Astrocyte of the cerebellum (primary cell): ENCODE data around the gene SMG6.

ENCODE experiments used
- DNase-seq: peaks from one replicate; pipeline ENCODE4 v3.0.0-alpha.2; 2011; ENCODE audit warnings: low read depth
- H3K4me3 ChIP-seq: 2 replicates; pipeline ENCODE4 v1.5.1; 2011; ENCODE audit warnings: mild to moderate bottlenecking, low read depth, low read length, moderate library complexity
- in situ Hi-C: cut with HindIII; loops from 2 replicates; pipeline ENCODE4 v1.10.0; 2017; ENCODE audit warnings: low sequenced_read_pairs
- TF ChIP-seq, protein P1 (sequence below): IDR thresholded peaks from 2 replicates; pipeline ENCODE4 v1.5.1; 2012; ENCODE audit warnings: low read length, low read depth, moderate library complexity, mild to moderate bottlenecking; ENCODE audit errors: missing control alignments

The SMG6 gene

DNA sequence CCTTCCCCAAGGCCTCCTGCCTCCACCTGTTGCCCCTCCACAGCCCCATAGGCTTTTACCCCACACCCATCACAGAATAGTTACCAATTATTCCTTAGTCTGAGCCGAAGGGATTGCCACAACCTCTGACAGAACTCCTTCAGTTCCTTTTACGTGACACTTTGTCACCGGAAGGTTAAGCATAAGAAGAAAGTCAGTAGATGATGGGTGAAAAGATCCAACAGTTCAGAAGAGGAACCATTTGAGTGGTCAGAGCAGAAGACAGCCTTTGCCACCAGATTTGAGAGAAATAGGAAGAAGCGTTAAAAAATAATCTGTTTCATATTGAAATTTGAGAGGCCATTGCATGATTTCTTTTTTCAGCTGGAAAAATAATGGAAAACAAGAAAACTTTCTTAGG lies 1.3 kb upstream of the SMG6 start:
- no peak overlapping the region for H3K4me3 ChIP-seq
- DNase-seq: no peak
- TF ChIP-seq, protein P1, sequence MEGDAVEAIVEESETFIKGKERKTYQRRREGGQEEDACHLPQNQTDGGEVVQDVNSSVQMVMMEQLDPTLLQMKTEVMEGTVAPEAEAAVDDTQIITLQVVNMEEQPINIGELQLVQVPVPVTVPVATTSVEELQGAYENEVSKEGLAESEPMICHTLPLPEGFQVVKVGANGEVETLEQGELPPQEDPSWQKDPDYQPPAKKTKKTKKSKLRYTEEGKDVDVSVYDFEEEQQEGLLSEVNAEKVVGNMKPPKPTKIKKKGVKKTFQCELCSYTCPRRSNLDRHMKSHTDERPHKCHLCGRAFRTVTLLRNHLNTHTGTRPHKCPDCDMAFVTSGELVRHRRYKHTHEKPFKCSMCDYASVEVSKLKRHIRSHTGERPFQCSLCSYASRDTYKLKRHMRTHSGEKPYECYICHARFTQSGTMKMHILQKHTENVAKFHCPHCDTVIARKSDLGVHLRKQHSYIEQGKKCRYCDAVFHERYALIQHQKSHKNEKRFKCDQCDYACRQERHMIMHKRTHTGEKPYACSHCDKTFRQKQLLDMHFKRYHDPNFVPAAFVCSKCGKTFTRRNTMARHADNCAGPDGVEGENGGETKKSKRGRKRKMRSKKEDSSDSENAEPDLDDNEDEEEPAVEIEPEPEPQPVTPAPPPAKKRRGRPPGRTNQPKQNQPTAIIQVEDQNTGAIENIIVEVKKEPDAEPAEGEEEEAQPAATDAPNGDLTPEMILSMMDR: no peak
- in situ Hi-C loops: no loop called here

DNA sequence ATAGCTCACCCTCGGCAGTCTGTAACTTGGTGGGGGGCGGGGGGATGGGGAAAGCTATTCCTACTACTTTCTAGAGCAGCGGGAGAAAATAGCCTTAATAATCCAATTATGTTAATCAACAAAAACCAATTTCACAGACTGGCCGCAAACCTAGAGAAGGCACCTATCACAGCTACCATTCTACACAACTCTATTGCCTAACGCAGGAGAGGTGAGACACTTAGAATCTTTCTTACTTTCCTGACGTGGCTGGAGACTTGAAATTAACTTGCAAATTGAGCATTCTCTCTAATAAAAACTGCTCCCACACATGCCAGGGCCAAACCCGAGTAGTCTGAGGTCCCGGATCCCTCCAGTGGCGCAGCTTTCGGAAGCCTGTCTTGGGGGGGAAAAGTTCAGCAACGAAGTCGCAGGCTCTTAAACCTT lies 794 bp downstream of the SMG6 start:
- peak overlapping the region; percentile 77 for H3K4me3 ChIP-seq
- in situ Hi-C loops: no loop called here
- TF ChIP-seq, protein P1: no peak
- DNase-seq: no peak

DNA sequence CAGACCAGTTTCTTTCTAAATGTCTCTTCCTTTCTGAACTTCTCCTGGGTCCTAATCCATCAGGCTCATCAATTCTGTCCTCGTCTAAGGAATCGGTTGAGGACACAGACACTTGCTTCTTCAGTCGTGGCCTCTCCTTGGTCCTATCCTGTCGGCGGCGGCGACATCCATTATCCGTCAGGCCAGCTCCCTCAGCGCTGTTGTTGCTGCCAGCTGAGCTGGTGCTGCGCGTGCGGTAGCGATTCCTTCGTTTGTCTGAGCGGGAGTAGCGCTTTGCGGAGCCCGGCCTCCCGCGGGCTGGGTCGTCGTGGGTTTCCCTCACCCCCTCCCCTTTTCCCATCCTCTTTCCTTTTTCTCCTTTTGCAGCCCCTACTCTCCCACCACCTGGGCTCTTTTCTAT lies 3.8 kb downstream of the SMG6 start:
- TF ChIP-seq, protein P1: no peak
- in situ Hi-C loops: no loop called here

DNA sequence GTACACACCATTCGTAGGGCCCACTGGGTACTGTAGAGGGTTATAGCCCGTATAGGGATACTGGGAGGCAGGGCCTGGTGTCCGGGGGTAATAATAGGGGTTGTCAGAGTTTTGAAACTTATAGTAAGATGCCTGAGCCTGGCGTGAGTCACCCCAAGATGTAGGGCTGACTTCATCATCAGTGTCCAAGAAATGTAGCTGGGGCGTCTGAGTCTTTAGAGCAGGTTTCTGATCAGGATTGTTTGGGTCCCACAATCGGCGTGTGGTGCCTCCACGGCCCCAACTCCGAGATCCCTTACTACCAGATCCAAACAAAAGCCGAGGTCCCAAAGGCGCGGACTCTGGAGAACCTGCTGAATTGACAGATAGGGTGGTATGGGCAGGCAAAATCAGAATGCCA lies 4.4 kb downstream of the SMG6 start:
- no peak overlapping the region for H3K4me3 ChIP-seq
- in situ Hi-C loops: no loop called here
- TF ChIP-seq, protein P1: no peak
- no peak for DNase-seq

More for the DNA sequence above, 3.8 kb downstream of the SMG6 start:
- DNase-seq: no peak
- H3K4me3 ChIP-seq: no peak overlapping the region

DNA sequence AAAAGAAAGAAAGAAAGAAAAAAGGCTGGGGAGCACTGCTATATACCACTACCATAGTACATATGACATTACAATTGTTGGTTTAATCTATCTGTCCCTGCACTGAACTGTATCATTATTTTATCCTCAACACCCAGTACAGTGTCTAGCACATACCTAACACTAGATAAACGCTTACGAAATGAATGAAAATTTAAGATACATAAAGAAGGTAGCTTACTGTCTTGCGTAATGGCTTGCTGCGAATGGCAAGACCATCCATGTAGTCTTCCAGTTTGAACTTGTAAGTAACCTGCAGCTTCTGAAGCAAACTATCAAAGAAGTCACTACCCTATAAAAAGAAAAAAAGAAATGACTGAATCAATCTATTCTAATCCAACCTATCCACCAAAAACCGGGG lies 6.6 kb downstream of the SMG6 start:
- in situ Hi-C loops: no loop called here
- no peak overlapping the region for H3K4me3 ChIP-seq
- TF ChIP-seq, protein P1: no peak
- no peak for DNase-seq

DNA sequence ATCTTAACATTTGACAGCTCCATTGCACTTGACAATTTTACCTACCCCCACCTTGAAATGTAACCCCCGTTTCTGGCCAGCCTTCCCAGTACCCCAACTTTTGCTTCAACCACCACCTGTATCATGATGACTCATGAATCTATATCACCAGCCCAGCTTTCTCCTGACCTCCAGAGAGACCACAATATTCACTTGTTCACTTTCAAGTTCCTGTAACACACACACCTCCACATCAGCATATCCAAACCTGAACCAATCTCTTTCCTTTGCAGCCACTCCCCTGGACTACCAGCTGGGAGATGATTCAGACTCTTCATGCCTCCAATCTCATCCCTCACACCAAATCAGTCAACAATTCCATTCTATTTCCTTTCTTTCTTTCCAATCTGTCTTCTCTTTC lies 8.0 kb downstream of the SMG6 start:
- H3K4me3 ChIP-seq: no peak overlapping the region
- in situ Hi-C loops: no loop called here
- DNase-seq: no peak
- TF ChIP-seq, protein P1: no peak

DNA sequence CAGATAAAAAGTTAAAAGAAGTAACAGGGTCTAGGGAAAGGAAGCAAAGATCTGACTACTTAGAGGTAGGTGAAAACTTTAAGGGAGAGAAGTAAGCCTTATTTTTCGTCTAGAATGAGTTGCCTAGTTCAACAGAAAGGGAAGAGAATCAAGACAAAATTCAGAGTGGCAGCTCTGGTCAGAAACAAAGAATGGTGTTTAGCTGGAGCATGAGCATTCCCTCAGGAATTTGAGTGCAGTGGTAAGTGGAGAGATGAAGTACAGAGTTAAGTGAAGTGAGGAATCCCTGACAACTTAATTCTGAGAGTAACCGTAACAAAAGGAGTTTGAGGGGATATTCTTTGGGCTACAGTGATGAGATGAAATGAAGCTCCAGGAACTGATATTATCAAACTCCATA lies 11.5 kb downstream of the SMG6 start:
- TF ChIP-seq, protein P1: no peak
- no peak for DNase-seq
- no peak overlapping the region for H3K4me3 ChIP-seq
- in situ Hi-C loops: no loop called here
